Muscle of leg (tissue), 11 donors: ENCODE data around the gene HELB. TPM values are rescaled to one million over a fixed set of nuclear protein-coding genes. Genes with fewer than 3 reads are reported as not detected.

Experiments used
- DNase-seq: peaks from one replicate; pipeline ENCODE4 v3.0.0; 2013
- H3K27ac ChIP-seq: one replicate; pipeline ENCODE4 v1.5.1; 2013; ENCODE audit warnings: mild to moderate bottlenecking, low read length, control low read depth
- H3K27me3 ChIP-seq: one replicate; pipeline ENCODE4 v1.6.1; 2013; ENCODE audit warnings: low read length; ENCODE audit not compliant: control insufficient read depth, insufficient read depth
- H3K36me3 ChIP-seq: one replicate; pipeline ENCODE4 v1.6.1; 2013; ENCODE audit warnings: low read length; ENCODE audit not compliant: control insufficient read depth, insufficient read depth
- H3K4me1 ChIP-seq: one replicate; pipeline ENCODE4 v1.6.1; 2013; ENCODE audit warnings: low read length; ENCODE audit not compliant: control insufficient read depth, insufficient read depth
- H3K4me3 ChIP-seq: one replicate; pipeline ENCODE4 v1.5.1; 2013; ENCODE audit warnings: low read length, control low read depth
- H3K9me3 ChIP-seq: replicated peaks from 2 replicates; pipeline ENCODE4 v1.6.1; 2013; ENCODE audit warnings: low read depth, low read length; ENCODE audit not compliant: control insufficient read depth
- WGBS: methylation state at CpG from one replicate; pipeline ENCODE4 v1.1.5; 2013; ENCODE audit warnings: missing lambda C conversion rate; ENCODE audit not compliant: insufficient coverage; 5-methylcytosine and 5-hydroxymethylcytosine counted together
- polyA plus RNA-seq, 8 donors: library from polyadenylated mRNA; unstranded; fragments of 120-200 nt; gene quantifications; one replicate each; pipeline versions ENCODE4 v1.2.1 to v1.2.3, GENCODE V29; 2013; ENCODE audit warnings: inconsistent platforms in 1 of 8, low replicate concordance in 1 of 8; ENCODE audit not compliant: insufficient read length in 8 of 8, insufficient read depth in 1 of 8
- total RNA-seq: library from RNA; stranded (reverse); fragments of 120-200 nt; gene quantifications from one replicate; pipeline ENCODE4 v1.2.4, GENCODE V29; 2013

The HELB gene
- total and polyA plus RNA-seq, 9 donors = 1.1 to 2.8 (median 1.8) TPM

GRCh38 chr12:66380769-66381535 lies 78.7 kb downstream of the HELB start:
- WGBS = no CpG with 5 or more reads among the region's 5 CpGs
- no peaks in the 10 kb centered on the region for H3K9me3 ChIP-seq
- DNase-seq = peak; percentile 53
- H3K27me3 ChIP-seq = no peaks in the 10 kb centered on the region
- no peak overlapping the region for H3K4me3 ChIP-seq
- no peak overlapping the region for H3K27ac ChIP-seq
- no peaks in the 10 kb centered on the region for H3K36me3 ChIP-seq
- no peaks in the 10 kb centered on the region for H3K4me1 ChIP-seq

- no peaks in the 10 kb centered on the region for H3K9me3 ChIP-seq
- H3K4me3 ChIP-seq = no peak overlapping the region
- DNase-seq = no peak
- no peaks in the 10 kb centered on the region for H3K4me1 ChIP-seq
- H3K27me3 ChIP-seq = no peaks in the 10 kb centered on the region
- no peaks in the 10 kb centered on the region for H3K36me3 ChIP-seq
- WGBS = 100% methylated on average over 1 of the region's 1 CpG
- H3K27ac ChIP-seq = no peak overlapping the region
Measured at GRCh38 chr12:66387117-66387516, 84.8 kb downstream of the HELB start.

Other genes starting within 250 kb of the HELB start
- gene LLPH, start 171.7 kb upstream of the HELB start, total RNA-seq = 19.6 TPM
- 10 to 100 TPM; 20.8 to 33.4 (median 30.8) TPM for gene LLPH, start 171.7 kb upstream of the HELB start, polyA plus RNA-seq
- gene TMBIM4, start 132.5 kb upstream of the HELB start, total RNA-seq = 76.9 TPM
- gene TMBIM4, start 132.5 kb upstream of the HELB start, polyA plus RNA-seq = 10 to 100 TPM; 69.4 to 86.8 (median 76.6) TPM
- 7.8 TPM for gene IRAK3, start 113.3 kb upstream of the HELB start, total RNA-seq
- gene IRAK3, start 113.3 kb upstream of the HELB start, polyA plus RNA-seq = 1 to 10 TPM; 4.4 to 6.2 (median 4.6) TPM